Subcutaneous abdominal adipose tissue (tissue), 5 donors: Measurements from ENCODE around the gene FOS.

ENCODE experiments used
- H3K27ac ChIP-seq: one replicate; pipeline ENCODE4 v1.7.0; 2013; ENCODE audit warnings: low read depth, mild to moderate bottlenecking, inconsistent platforms, low read length, moderate library complexity
- H3K27me3 ChIP-seq, 5 donors: one replicate each; pipeline ENCODE4 v1.7.0; 2013; ENCODE audit warnings: low read length in 5 of 5, inconsistent platforms in 1 of 5; ENCODE audit not compliant: control insufficient read depth in 5 of 5, insufficient read depth in 4 of 5
- H3K36me3 ChIP-seq, 5 donors: one replicate each; pipeline ENCODE4 v1.7.0; 2013; ENCODE audit warnings: low read length in 5 of 5; ENCODE audit not compliant: control insufficient read depth in 5 of 5, insufficient read depth in 5 of 5
- H3K4me1 ChIP-seq, 5 donors: one replicate each; pipeline ENCODE4 v1.7.0; 2013; ENCODE audit warnings: low read length in 5 of 5, mild to moderate bottlenecking in 3 of 5, moderate library complexity in 1 of 5; ENCODE audit not compliant: control insufficient read depth in 5 of 5, insufficient read depth in 5 of 5
- H3K4me3 ChIP-seq, 5 donors: one replicate each; pipeline ENCODE4 v1.7.0; 2013; ENCODE audit warnings: low read length in 5 of 5, low read depth in 1 of 5
- H3K9ac ChIP-seq, 5 donors: one replicate each; pipeline ENCODE4 v1.7.0; 2013; ENCODE audit warnings: low read length in 5 of 5, mild to moderate bottlenecking in 4 of 5, moderate library complexity in 3 of 5
- H3K9me3 ChIP-seq, 5 donors: one replicate each; pipeline ENCODE4 v1.7.0; 2013; ENCODE audit warnings: low read length in 5 of 5; ENCODE audit not compliant: control insufficient read depth in 5 of 5
- donor health status: healthy.
- donor health status: healthy.
- donor health status: healthy.
- donor health status: healthy.
- donor health status: healthy.

The FOS gene

GRCh38 chr14:75328558-75329155 is 50.0 kb downstream of the FOS start:
- Histone ChIP-seq H3K4me3 (no peak overlapping the region), H3K27ac (no peak overlapping the region), H3K27me3 (no peaks in the 10 kb centered on the region), H3K9ac (no peak overlapping the region), H3K9me3 (no peaks in the 10 kb centered on the region), H3K4me1 (peaks cover 0 to 6% (median 2%) of the 10 kb centered on the region in 5 donors), H3K36me3 (no peaks in the 10 kb centered on the region)

GRCh38 chr14:75329369-75329768 is 50.7 kb downstream of the FOS start:
- H3K27ac ChIP-seq = no peak overlapping the region
- H3K36me3 ChIP-seq = no peaks in the 10 kb centered on the region

GRCh38 chr14:75331471-75331870 is 52.8 kb downstream of the FOS start:
- peaks cover 5 to 21% (median 12%) of the 10 kb centered on the region in 5 donors for H3K4me1 ChIP-seq
- H3K27me3 ChIP-seq = no peaks in the 10 kb centered on the region
- H3K27ac ChIP-seq = no peak overlapping the region
- no peaks in the 10 kb centered on the region for H3K9me3 ChIP-seq
- H3K4me3 ChIP-seq = no peak overlapping the region
- no peaks in the 10 kb centered on the region for H3K36me3 ChIP-seq
- no peak overlapping the region for H3K9ac ChIP-seq

More at GRCh38 chr14:75329369-75329768, 50.7 kb downstream of the FOS start:
- Histone ChIP-seq H3K27me3 (no peaks in the 10 kb centered on the region), H3K9me3 (no peaks in the 10 kb centered on the region), H3K4me3 (no peak overlapping the region), H3K4me1 (peaks cover 2 to 12% (median 7%) of the 10 kb centered on the region in 5 donors), H3K9ac (no peak overlapping the region)
